Activated CD4-positive, CD25-positive, alpha-beta regulatory T cell (primary cell): ENCODE results near the gene CHID1.

Experiments
- DNase-seq, 4 experiments: peaks; one replicate each; lab custom pipeline; 2025; lab: John Stamatoyannopoulos, UW

CHID1 gene

GRCh38 chr11:824292-824880 is 86.2 kb downstream of the CHID1 start:
- no peak for DNase-seq

GRCh38 chr11:823441-824291 is 86.9 kb downstream of the CHID1 start:
- no peak for DNase-seq

- DNase-seq = no peak
Observed at GRCh38 chr11:821512-822371, 88.9 kb downstream of the CHID1 start.

GRCh38 chr11:820655-821511 is 89.7 kb downstream of the CHID1 start:
- no peak for DNase-seq

- DNase-seq = peak; percentile 84 to 96 (median 90)
Observed at GRCh38 chr11:819943-820649, 90.5 kb downstream of the CHID1 start.

GRCh38 chr11:819129-819931 is 91.3 kb downstream of the CHID1 start:
- peak; percentile 85 to 91 (median 88) for DNase-seq

- no peak for DNase-seq
Observed at GRCh38 chr11:818396-819128, 92.0 kb downstream of the CHID1 start, which contains the start of gene PNPLA2. Gene PNPLA2 (plus strand): TSS chr11:818914. CDS start chr11:819719, 805 bp downstream.
